ENCODE measurements around the gene AKT2.

DNA sequence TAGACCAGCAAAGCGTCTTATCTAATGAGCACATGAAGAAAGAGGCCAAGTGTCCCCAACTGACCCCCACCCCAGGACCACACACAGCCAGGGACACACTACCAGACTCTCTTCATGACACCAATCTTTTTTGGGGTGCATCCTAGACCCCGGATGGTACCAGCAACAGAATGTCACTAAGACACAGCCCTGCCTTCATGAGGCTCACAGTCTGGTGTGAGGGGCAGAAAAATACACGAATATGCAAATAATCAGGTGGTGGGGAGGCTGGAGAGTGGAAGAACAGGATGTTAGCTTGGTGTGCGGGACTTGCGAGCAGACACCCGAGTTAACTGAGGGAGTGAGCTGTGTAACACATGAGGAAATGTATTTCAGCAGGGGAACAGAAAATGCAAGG, 17.5 kb downstream of the AKT2 start:
- TF ChIP-seq, protein P1, sequence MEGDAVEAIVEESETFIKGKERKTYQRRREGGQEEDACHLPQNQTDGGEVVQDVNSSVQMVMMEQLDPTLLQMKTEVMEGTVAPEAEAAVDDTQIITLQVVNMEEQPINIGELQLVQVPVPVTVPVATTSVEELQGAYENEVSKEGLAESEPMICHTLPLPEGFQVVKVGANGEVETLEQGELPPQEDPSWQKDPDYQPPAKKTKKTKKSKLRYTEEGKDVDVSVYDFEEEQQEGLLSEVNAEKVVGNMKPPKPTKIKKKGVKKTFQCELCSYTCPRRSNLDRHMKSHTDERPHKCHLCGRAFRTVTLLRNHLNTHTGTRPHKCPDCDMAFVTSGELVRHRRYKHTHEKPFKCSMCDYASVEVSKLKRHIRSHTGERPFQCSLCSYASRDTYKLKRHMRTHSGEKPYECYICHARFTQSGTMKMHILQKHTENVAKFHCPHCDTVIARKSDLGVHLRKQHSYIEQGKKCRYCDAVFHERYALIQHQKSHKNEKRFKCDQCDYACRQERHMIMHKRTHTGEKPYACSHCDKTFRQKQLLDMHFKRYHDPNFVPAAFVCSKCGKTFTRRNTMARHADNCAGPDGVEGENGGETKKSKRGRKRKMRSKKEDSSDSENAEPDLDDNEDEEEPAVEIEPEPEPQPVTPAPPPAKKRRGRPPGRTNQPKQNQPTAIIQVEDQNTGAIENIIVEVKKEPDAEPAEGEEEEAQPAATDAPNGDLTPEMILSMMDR (IDR thresholded peaks at IDR 0.05) = no peak
- TF ChIP-seq POLR2AphosphoS5 (IDR thresholded peaks at IDR 0.05; ENCODE audit: low read depth, low read length) (no peak), SIN3A (IDR thresholded peaks at IDR 0.05; ENCODE audit: borderline replicate concordance, insufficient read depth, low read depth, low read length) (no peak), TCF7L2 (IDR thresholded peaks at IDR 0.05; ENCODE audit: low read depth, low read length) (no peak)

All from Panc1 (cell line).